Fibroblast of pulmonary artery (primary cell): Measurements from ENCODE around the gene SREBF2.
A peak's percentile ranks its signal among the peaks of the same experiment; 100 is the strongest.
"Not testable (repeated sequence)": the region's sequence is repeated elsewhere in the genome, so short reads cannot be mapped to it uniquely, and the experiment has no call there.

ENCODE experiments used
- DNase-seq: peaks from one replicate; pipeline ENCODE4 v3.0.0-alpha.2; 2010; ENCODE audit warnings: low read depth
- H3K4me3 ChIP-seq: replicated peaks from 2 replicates; pipeline ENCODE4 v1.5.1; 2011; ENCODE audit warnings: low read depth, mild to moderate bottlenecking, control low read depth, low read length, moderate library complexity
- CTCF ChIP-seq: IDR thresholded peaks from 2 replicates; pipeline ENCODE4 v1.5.1; 2011; ENCODE audit warnings: mild to moderate bottlenecking, control low read depth, low read length, inconsistent platforms; ENCODE audit errors: missing control alignments

Gene SREBF2

GRCh38 chr22:41943661-41944209, 110.8 kb downstream of the SREBF2 start:
- no peak for DNase-seq
- TF ChIP-seq CTCF, result no peak
- no peak overlapping the region for H3K4me3 ChIP-seq

- TF ChIP-seq CTCF, result no peak
- peak within 1 kb of the TSS; percentile 69 for H3K4me3 ChIP-seq
Observed at GRCh38 chr22:41946629-41947423, 113.9 kb downstream of the SREBF2 start, which contains the start of gene CENPM. TSS of gene CENPM (minus strand) at chr22:41947152. CDS start at chr22:41947076, 76 bp downstream.

GRCh38 chr22:41947424-41948080, 114.6 kb downstream of the SREBF2 start:
- no peak for TF ChIP-seq CTCF
- peak overlapping the region; percentile 69 for H3K4me3 ChIP-seq
- no peak for DNase-seq

More at GRCh38 chr22:41946629-41947423, 113.9 kb downstream of the SREBF2 start, which contains the start of gene CENPM:
- DNase-seq, result peak; percentile 92

GRCh38 chr22:41948142-41948541, 115.2 kb downstream of the SREBF2 start:
- TF ChIP-seq CTCF, result no peak
- DNase-seq, result no peak
- H3K4me3 ChIP-seq, result no peak overlapping the region

GRCh38 chr22:41948928-41949296, 116.0 kb downstream of the SREBF2 start:
- not testable (repeated sequence) for DNase-seq, H3K4me3 ChIP-seq

GRCh38 chr22:41949297-41949965, 116.5 kb downstream of the SREBF2 start:
- TF ChIP-seq CTCF, result no peak
- DNase-seq, result no peak
- H3K4me3 ChIP-seq, result no peak overlapping the region
